Keratinocyte (primary cell): ENCODE measurements around the gene MRPS16. TPM values are rescaled to one million over a fixed set of nuclear protein-coding genes. Genes with fewer than 3 reads are reported as not detected.
A peak's percentile ranks its signal among the peaks of the same experiment; 100 is the strongest.

Experiments used
- DNase-seq: peaks from one replicate; pipeline ENCODE4 v3.0.0-alpha.2; 2011; ENCODE audit warnings: low read depth, missing footprints, low spot score
- FAIRE-seq: peaks from 2 replicates; lab custom pipeline; 2011; peaks lifted over from hg19 to GRCh38; lab: Jason Lieb, UNC
- H2AFZ ChIP-seq: 2 replicates; pipeline ENCODE4 v1.6.0; 2012; ENCODE audit warnings: low read length, control low read depth, inconsistent platforms; ENCODE audit not compliant: control insufficient read depth
- H3K27ac ChIP-seq: 2 replicates; pipeline ENCODE4 v1.5.1; 2011; ENCODE audit warnings: low read length; ENCODE audit not compliant: control insufficient read depth, insufficient read depth
- H3K27me3 ChIP-seq: 3 replicates; pipeline ENCODE4 v1.6.0; 2011; ENCODE audit warnings: low read length; ENCODE audit not compliant: control insufficient read depth, insufficient read depth; ENCODE audit errors: extremely low read depth
- H3K36me3 ChIP-seq, 2 experiments: 2 replicates in 1 of 2; 3 replicates in 1 of 2; pipeline ENCODE4 v1.5.1; 2011; ENCODE audit warnings: low read length in 2 of 2, mild to moderate bottlenecking in 1 of 2; ENCODE audit not compliant: control insufficient read depth in 2 of 2, insufficient read depth in 2 of 2; ENCODE audit errors: extremely low read depth in 1 of 2
- H3K4me1 ChIP-seq: 3 replicates; pipeline ENCODE4 v1.5.1; 2011; ENCODE audit warnings: low read length; ENCODE audit not compliant: control insufficient read depth, insufficient read depth; ENCODE audit errors: extremely low read depth
- H3K4me2 ChIP-seq: 3 replicates; pipeline ENCODE4 v1.6.0; 2011; ENCODE audit warnings: low read depth, low read length; ENCODE audit not compliant: control insufficient read depth, insufficient read depth; ENCODE audit errors: extremely low read depth
- H3K4me3 ChIP-seq, 3 experiments: fragments of 200-600 bp in 1 of 3; sonication (generic) in 1 of 3; 2 replicates in 2 of 3; 3 replicates in 1 of 3; pipeline ENCODE4 v1.5.1; 2011 to 2016; ENCODE audit warnings: low read length in 3 of 3, mild to moderate bottlenecking in 3 of 3, control low read depth in 2 of 3, inconsistent platforms in 1 of 3, low read depth in 1 of 3, mixed read lengths in 1 of 3, mixed run types in 1 of 3, moderate library complexity in 1 of 3; ENCODE audit not compliant: control insufficient read depth in 2 of 3, insufficient read depth in 2 of 3; ENCODE audit errors: extremely low read depth in 1 of 3
- H3K79me2 ChIP-seq: 2 replicates; pipeline ENCODE4 v1.6.0; 2012; ENCODE audit warnings: low read length; ENCODE audit not compliant: control insufficient read depth, insufficient read depth
- H3K9ac ChIP-seq: 3 replicates; pipeline ENCODE4 v1.6.0; 2011; ENCODE audit warnings: low read length; ENCODE audit not compliant: control insufficient read depth, insufficient read depth; ENCODE audit errors: extremely low read depth
- H3K9me1 ChIP-seq: 3 replicates; pipeline ENCODE4 v1.6.0; 2011; ENCODE audit warnings: low read length; ENCODE audit not compliant: control insufficient read depth, insufficient read depth; ENCODE audit errors: extremely low read depth
- H3K9me3 ChIP-seq: 2 replicates; pipeline ENCODE4 v1.5.1; 2012; ENCODE audit warnings: low read depth, low read length; ENCODE audit not compliant: control insufficient read depth
- H4K20me1 ChIP-seq: 3 replicates; pipeline ENCODE4 v1.6.0; 2011; ENCODE audit warnings: low read length; ENCODE audit not compliant: control insufficient read depth, insufficient read depth; ENCODE audit errors: extremely low read depth
- CTCF ChIP-seq, 3 experiments: IDR thresholded peaks in 1 of 3; conservative IDR thresholded peaks in 1 of 3; optimal IDR thresholded peaks in 1 of 3; 2 replicates in 2 of 3; 3 replicates in 1 of 3; pipeline versions ENCODE3 to v1.5.1; 2011; ENCODE audit warnings: low read length in 3 of 3, mild to moderate bottlenecking in 3 of 3, moderate library complexity in 2 of 3, control low read depth in 1 of 3, inconsistent platforms in 1 of 3; ENCODE audit not compliant: insufficient read depth in 2 of 3; ENCODE audit errors: extremely low read depth in 1 of 3
- EZH2 ChIP-seq: IDR thresholded peaks from one replicate; pipeline ENCODE4 v1.6.1; 2012; ENCODE audit warnings: inconsistent platforms, mild to moderate bottlenecking, low read length, moderate library complexity
- dilution Hi-C: fragments of 300-500 bp; cut with MboI; formaldehyde crosslinking; loops from one replicate; pipeline ENCODE4 v1.7.0; 2020; ENCODE audit warnings: low sequenced_read_pairs; ENCODE audit not compliant: extremely low pct_ligation_motif_present
- polyA minus RNA-seq, 3 experiments: library from RNA; depleted of rRNA, polyadenylated mRNA; stranded (reverse); fragments of >200 nt; gene quantifications; 1 replicate in 1 of 3; 2 replicates in 1 of 3; 3 replicates in 1 of 3; pipeline ENCODE4 v1.2.3, GENCODE V29; 2011
- polyA plus RNA-seq, 5 experiments: library from polyadenylated mRNA; depleted of rRNA in 3 of 5; stranded (reverse) in 3 of 5; stranded (forward) in 1 of 5; unstranded in 1 of 5; fragments of >200 nt; gene quantifications; 1 replicate in 1 of 5; 2 replicates in 3 of 5; 3 replicates in 1 of 5; pipeline versions ENCODE4 v1.2.1 to v1.2.3, GENCODE V29; 2011 to 2012; ENCODE audit warnings: missing spikeins in 2 of 5, low read depth in 1 of 5, low replicate concordance in 1 of 5

MRPS16 gene
- polyA plus RNA-seq (79.2 to 95.4 TPM (median 79.9 TPM) in 3 replicates), polyA minus RNA-seq (32.8 to 59.0 TPM (median 56.3 TPM) in 3 replicates)
- polyA plus RNA-seq (2011; ENCODE audit: low read depth), result 20.6 TPM
- 53.3 and 67.5 TPM in 2 replicates for polyA plus RNA-seq (2011; cell fraction: cytosol; rRNA removed)
- polyA plus RNA-seq (2011; cell fraction: nucleus; rRNA removed), result 33.7 and 46.1 TPM in 2 replicates
- polyA plus RNA-seq (2012; ENCODE audit: low replicate concordance), result 70.7 and 105 TPM in 2 replicates
- polyA minus RNA-seq (2011; cell fraction: cytosol; rRNA and poly(A)+ RNA removed), result 74.6 TPM
- 17.6 and 22.0 TPM in 2 replicates for polyA minus RNA-seq (2011; cell fraction: nucleus; rRNA and poly(A)+ RNA removed)

- no peaks in the 10 kb centered on the region for H3K27me3 ChIP-seq
- peak within 1 kb of the TSS; percentile 86 for H2AFZ ChIP-seq
- H4K20me1 ChIP-seq, result no peaks in the 10 kb centered on the region
- no peaks in the 10 kb centered on the region for H3K9me1 ChIP-seq
- H3K4me1 ChIP-seq, result peaks cover 18% of the 10 kb centered on the region
- H3K4me2 ChIP-seq, result peak within 1 kb of the TSS; percentile 86
- FAIRE-seq (peak; percentile 86), DNase-seq (peak; percentile 91)
- TF ChIP-seq EZH2 (no peak), CTCF (optimal IDR thresholded peaks at IDR 0.05 in 1 of 3, IDR thresholded peaks at IDR 0.05 in 1 of 3, conservative IDR thresholded peaks at IDR 0.05 in 1 of 3; ENCODE audit: extremely low read depth in 1 of 3, insufficient read depth in 2 of 3, low read length in 3 of 3) (no peak)
- H3K27ac ChIP-seq, result peak within 1 kb of the TSS; percentile 94
- H3K9me3 ChIP-seq, result no peaks in the 10 kb centered on the region
- H3K9ac ChIP-seq, result peak within 1 kb of the TSS; percentile 94
- dilution Hi-C loops, result loop anchor here (25.0 kb wide), 1 partner anchor 135 kb away; no protein-coding TSS in a partner anchor
- peak within 1 kb of the TSS; percentile 68 to 89 (median 72) for H3K4me3 ChIP-seq
- H3K36me3 ChIP-seq, result peaks cover 6 to 25% of the 10 kb centered on the region in 2 experiments
- H3K79me2 ChIP-seq, result peaks cover 49% of the 10 kb centered on the region
Observed at GRCh38 chr10:73252445-73253224, at the start of gene MRPS16. TSS of gene MRPS16 (minus strand) at chr10:73252644. CDS start at chr10:73252482, 162 bp downstream.

- H3K27me3 ChIP-seq, result no peaks in the 10 kb centered on the region
- H3K9me3 ChIP-seq, result no peaks in the 10 kb centered on the region
- H3K27ac ChIP-seq, result no peak overlapping the region
- no peaks in the 10 kb centered on the region for H3K79me2 ChIP-seq
- no peak overlapping the region for H3K9ac ChIP-seq
- no peak overlapping the region for H3K4me3 ChIP-seq
- no peak overlapping the region for H2AFZ ChIP-seq
- DNase-seq, result no peak
- no peaks in the 10 kb centered on the region for H4K20me1 ChIP-seq
- FAIRE-seq, result no peak
- H3K4me1 ChIP-seq, result no peaks in the 10 kb centered on the region
- dilution Hi-C loops, result no loop called here
- no peaks in the 10 kb centered on the region for H3K9me1 ChIP-seq
- H3K4me2 ChIP-seq, result no peak overlapping the region
- no peaks in the 10 kb centered on the region for H3K36me3 ChIP-seq
- TF ChIP-seq EZH2 (no peak), CTCF (optimal IDR thresholded peaks at IDR 0.05 in 1 of 3, IDR thresholded peaks at IDR 0.05 in 1 of 3, conservative IDR thresholded peaks at IDR 0.05 in 1 of 3; ENCODE audit: extremely low read depth in 1 of 3, insufficient read depth in 2 of 3, low read length in 3 of 3) (no peak)
Observed at GRCh38 chr10:73296946-73297345, 44.5 kb upstream of the MRPS16 start.
